GM12873 (cell line): ENCODE measurements around the gene DOK4.

ENCODE experiments used
- TF ChIP-seq, protein P1 (sequence below): IDR thresholded peaks from 2 replicates; pipeline ENCODE4 v1.5.1; 2012; ENCODE audit warnings: low read depth, mild to moderate bottlenecking, moderate library complexity, low read length, control low read depth; ENCODE audit not compliant: insufficient read depth; ENCODE audit errors: missing control alignments

The DOK4 gene

DNA sequence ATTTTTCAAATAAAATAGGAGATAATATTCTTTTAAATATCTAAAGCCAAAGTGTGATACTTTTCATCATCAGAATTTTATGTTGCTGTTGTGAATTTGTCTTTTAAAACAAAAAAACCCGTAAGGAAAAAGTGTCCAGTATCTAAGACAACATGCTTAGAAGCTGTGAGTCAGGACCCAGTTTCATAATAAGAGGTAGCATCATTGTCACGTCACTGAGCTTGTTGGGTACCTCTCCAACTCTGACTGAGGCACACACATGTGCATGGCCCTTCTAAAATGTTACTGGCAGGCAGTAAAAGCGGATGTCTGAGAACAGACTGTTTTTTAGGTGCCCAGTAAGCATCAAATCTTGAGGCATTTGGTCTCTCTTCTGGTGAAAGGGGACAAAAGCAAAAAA, 41.6 kb downstream of the DOK4 start:
- TF ChIP-seq, protein P1, sequence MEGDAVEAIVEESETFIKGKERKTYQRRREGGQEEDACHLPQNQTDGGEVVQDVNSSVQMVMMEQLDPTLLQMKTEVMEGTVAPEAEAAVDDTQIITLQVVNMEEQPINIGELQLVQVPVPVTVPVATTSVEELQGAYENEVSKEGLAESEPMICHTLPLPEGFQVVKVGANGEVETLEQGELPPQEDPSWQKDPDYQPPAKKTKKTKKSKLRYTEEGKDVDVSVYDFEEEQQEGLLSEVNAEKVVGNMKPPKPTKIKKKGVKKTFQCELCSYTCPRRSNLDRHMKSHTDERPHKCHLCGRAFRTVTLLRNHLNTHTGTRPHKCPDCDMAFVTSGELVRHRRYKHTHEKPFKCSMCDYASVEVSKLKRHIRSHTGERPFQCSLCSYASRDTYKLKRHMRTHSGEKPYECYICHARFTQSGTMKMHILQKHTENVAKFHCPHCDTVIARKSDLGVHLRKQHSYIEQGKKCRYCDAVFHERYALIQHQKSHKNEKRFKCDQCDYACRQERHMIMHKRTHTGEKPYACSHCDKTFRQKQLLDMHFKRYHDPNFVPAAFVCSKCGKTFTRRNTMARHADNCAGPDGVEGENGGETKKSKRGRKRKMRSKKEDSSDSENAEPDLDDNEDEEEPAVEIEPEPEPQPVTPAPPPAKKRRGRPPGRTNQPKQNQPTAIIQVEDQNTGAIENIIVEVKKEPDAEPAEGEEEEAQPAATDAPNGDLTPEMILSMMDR, result no peak

GRCh38 chr16:57435838-57436237, 50.5 kb downstream of the DOK4 start:
- TF ChIP-seq, protein P1, result no peak

DNA sequence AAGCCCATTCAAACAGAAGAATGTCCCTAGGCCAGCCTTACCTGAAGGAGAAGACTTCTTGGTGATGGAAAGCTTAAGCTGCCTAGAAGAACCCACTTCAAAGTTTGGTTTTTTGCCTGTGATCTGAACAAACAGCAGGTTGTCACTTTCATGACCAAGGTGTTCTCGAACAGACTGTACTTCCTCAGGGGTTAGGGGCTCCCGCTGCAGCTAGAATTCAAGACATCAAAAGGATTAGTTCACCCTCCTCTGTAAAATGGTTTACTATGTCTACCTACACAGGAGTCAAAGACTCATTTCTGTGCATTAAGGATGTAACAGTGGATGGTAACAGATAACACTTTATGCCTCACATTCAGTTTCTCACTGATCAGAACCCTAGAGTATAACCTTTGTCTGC, 52.3 kb downstream of the DOK4 start:
- TF ChIP-seq, protein P1, result no peak

DNA sequence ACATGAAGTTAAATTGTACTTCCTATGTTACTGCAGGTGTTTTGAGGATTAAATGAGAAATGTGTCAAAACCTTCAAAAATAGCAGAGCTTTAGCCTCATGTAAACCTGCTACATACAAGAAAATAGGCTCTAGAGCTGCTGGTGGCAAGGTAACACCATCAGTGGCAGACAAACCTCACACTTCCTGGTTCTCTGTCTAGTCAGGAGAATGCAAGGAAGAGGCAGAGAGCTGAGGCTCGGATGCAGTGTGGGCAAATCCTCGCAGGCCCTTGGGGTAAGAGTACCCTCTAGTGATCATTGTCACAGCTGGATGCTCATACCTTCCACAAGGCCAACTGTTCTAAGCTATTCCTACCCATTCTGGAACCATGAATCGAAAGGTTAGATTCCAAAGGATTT, 53.3 kb downstream of the DOK4 start:
- TF ChIP-seq, protein P1, result no peak

DNA sequence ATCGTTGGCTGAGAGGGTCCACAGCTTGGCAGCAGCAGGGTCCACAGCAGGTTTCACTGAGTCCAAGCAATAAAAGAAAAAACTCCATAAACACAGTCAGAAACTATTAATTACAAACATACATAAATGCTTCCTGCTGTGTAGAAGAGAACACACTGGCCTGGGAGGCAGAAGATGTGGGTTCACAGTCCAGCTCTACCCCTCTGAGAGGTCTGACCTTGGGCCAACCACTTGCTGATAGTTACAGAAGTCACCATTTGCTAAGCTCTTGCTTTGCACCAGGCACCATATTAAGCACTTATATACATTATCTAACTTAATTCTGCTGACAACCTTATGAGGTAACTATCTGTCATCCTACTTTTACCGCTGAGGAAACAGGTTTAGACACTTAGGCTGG, 53.8 kb downstream of the DOK4 start:
- TF ChIP-seq, protein P1, result no peak

GRCh38 chr16:57430955-57431354, 55.3 kb downstream of the DOK4 start:
- TF ChIP-seq, protein P1, result no peak

DNA sequence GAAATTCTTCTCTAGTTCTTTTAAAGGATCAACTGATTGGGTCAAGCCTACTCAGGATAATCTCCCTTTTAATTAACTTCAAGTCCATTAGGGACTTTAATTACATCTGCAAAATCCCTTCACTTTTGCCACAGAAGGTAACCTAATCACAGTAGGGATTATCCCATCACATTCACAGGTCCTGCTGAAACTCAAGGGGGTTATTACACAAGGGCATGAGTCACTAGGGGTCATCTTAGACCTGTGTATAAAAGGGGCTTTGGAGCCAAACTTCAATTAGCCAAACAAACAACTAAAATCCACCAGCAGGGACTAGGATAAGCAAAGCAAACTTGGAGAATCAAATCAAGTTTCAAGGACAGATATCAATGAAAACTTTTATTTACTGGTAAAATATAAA, 58.5 kb downstream of the DOK4 start:
- TF ChIP-seq, protein P1, result no peak

DNA sequence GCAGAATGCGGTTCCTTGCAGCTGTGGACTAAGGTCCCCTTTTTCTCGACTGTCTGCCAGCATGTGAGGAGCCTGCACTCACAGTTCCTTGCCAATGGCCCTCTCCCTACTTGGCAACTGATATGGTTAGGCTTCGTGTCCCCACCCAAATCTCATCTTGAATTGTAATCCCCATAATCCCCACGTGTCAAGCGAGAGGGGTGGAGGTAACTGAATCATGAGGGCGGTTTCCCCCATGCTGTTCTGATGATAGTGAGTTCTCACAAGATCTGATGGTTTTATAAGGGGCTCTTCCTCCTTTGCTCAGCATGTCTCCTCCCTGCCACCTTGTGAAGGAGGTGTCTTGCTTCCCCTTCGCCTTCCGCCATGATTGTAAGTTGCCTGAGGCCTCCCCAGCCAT, 59.0 kb downstream of the DOK4 start:
- TF ChIP-seq, protein P1, result no peak
